ENCODE results near the gene SSBP3.

DNA sequence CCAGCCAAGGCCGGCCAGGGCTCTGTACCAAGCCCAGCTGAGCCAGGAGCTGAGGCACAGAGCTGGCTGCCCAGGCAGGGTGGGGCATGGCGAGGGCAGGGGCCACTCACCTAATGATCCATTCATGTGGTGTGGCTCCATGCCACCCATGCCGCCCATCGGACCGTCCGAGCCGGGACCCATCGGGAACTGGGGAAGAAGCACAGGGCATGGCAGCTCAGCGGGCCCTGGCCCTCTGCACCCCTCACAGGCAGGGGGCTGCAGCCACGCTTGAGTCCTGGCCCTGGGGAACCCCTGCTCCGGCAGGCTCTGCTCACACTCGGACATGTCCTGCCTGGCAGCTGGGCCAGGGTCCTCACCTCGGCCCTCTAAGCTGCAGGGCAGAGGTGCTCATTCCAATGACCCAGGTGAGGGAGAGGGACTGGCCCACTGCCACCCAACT, 177.5 kb downstream of the SSBP3 start:
- TF ChIP-seq, protein P1, sequence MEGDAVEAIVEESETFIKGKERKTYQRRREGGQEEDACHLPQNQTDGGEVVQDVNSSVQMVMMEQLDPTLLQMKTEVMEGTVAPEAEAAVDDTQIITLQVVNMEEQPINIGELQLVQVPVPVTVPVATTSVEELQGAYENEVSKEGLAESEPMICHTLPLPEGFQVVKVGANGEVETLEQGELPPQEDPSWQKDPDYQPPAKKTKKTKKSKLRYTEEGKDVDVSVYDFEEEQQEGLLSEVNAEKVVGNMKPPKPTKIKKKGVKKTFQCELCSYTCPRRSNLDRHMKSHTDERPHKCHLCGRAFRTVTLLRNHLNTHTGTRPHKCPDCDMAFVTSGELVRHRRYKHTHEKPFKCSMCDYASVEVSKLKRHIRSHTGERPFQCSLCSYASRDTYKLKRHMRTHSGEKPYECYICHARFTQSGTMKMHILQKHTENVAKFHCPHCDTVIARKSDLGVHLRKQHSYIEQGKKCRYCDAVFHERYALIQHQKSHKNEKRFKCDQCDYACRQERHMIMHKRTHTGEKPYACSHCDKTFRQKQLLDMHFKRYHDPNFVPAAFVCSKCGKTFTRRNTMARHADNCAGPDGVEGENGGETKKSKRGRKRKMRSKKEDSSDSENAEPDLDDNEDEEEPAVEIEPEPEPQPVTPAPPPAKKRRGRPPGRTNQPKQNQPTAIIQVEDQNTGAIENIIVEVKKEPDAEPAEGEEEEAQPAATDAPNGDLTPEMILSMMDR (IDR thresholded peaks at IDR 0.05; ENCODE audit: low read depth, low read length) = no peak
- TF ChIP-seq EZH2phosphoT487 (IDR thresholded peaks at IDR 0.05; ENCODE audit: low read depth) = no peak
